Superior temporal gyrus (tissue), 1 donor: ENCODE results near the gene MSMO1.
"Not testable (repeated sequence)": the region's sequence is repeated elsewhere in the genome, so short reads cannot be mapped to it uniquely, and the experiment has no call there.

Experiments
- DNase-seq: peaks from one replicate; pipeline ENCODE4 v3.0.0-alpha.2; 2016; ENCODE audit errors: extremely low spot score

The MSMO1 gene

GRCh38 chr4:165324918-165325304, 2.6 kb upstream of the MSMO1 start:
- no peak for DNase-seq

- no peak for DNase-seq
Observed at GRCh38 chr4:165325732-165326512, 1.5 kb upstream of the MSMO1 start.

- DNase-seq, result no peak
Observed at GRCh38 chr4:165326831-165327210, 648 bp upstream of the MSMO1 start.

- DNase-seq, result no peak
Observed at GRCh38 chr4:165328101-165328425, 594 bp downstream of the MSMO1 start.

GRCh38 chr4:165328708-165329107, 1.2 kb downstream of the MSMO1 start:
- no peak for DNase-seq

GRCh38 chr4:165330071-165330470, 2.6 kb downstream of the MSMO1 start:
- DNase-seq, result no peak

GRCh38 chr4:165330666-165331065, 3.2 kb downstream of the MSMO1 start:
- DNase-seq, result no peak

GRCh38 chr4:165331359-165331758, 3.9 kb downstream of the MSMO1 start:
- no peak for DNase-seq

- DNase-seq, result no peak
Observed at GRCh38 chr4:165331823-165332222, 4.4 kb downstream of the MSMO1 start.

- DNase-seq, result no peak
Observed at GRCh38 chr4:165332502-165332901, 5.0 kb downstream of the MSMO1 start.

- no peak for DNase-seq
Observed at GRCh38 chr4:165335163-165335703, 7.8 kb downstream of the MSMO1 start.

GRCh38 chr4:165336743-165337142, 9.3 kb downstream of the MSMO1 start:
- no peak for DNase-seq

GRCh38 chr4:165342340-165342739, 14.9 kb downstream of the MSMO1 start:
- DNase-seq, result not testable (repeated sequence)

- no peak for DNase-seq
Observed at GRCh38 chr4:165343353-165344191, 16.1 kb downstream of the MSMO1 start.

GRCh38 chr4:165345666-165346417, 18.4 kb downstream of the MSMO1 start:
- no peak for DNase-seq

GRCh38 chr4:165347647-165348569, 20.4 kb downstream of the MSMO1 start:
- DNase-seq, result no peak

- no peak for DNase-seq
Observed at GRCh38 chr4:165351359-165352130, 24.1 kb downstream of the MSMO1 start.

- DNase-seq, result no peak
Observed at GRCh38 chr4:165355900-165356300, 28.4 kb downstream of the MSMO1 start.

- DNase-seq, result no peak
Observed at GRCh38 chr4:165359506-165359905, 32.0 kb downstream of the MSMO1 start.

GRCh38 chr4:165360041-165360695, 32.7 kb downstream of the MSMO1 start:
- DNase-seq, result no peak
